HEK293 (cell line): ENCODE data around the gene PRMT7.

Experiments used
- CTCF ChIA-PET: fragments of 350-600 bp; formaldehyde crosslinking; extraction: SDS; loops from one replicate; lab custom pipeline; 2021; ENCODE audit warnings: antibody characterized with exemption; lab: Yijun Ruan, JAX
- POLR2A ChIA-PET: fragments of 300-600 bp; formaldehyde crosslinking; extraction: SDS; loops from one replicate; lab custom pipeline; 2020; ENCODE audit warnings: antibody characterized with exemption, inconsistent platforms; lab: Yijun Ruan, JAX
- H3K27ac ChIP-seq: fragments of 200-500 bp; sonication (Bioruptor generic); 2 replicates; pipeline ENCODE4 v1.5.1; 2014; ENCODE audit warnings: low read depth, low read length, control low read depth, inconsistent platforms; ENCODE audit errors: extremely low read depth
- H3K36me3 ChIP-seq, 2 experiments: fragments of 200-500 bp in 1 of 2; sonication (Bioruptor generic) in 1 of 2; 1 replicate in 1 of 2; 2 replicates in 1 of 2; pipeline ENCODE4 v1.5.1; 2014 to 2017; ENCODE audit warnings: inconsistent platforms in 2 of 2, low read length in 2 of 2; ENCODE audit not compliant: control insufficient read depth in 2 of 2, insufficient read depth in 1 of 2
- H3K4me1 ChIP-seq: fragments of 200-500 bp; sonication (Bioruptor generic); 2 replicates; pipeline ENCODE4 v1.5.1; 2014; ENCODE audit warnings: mild to moderate bottlenecking, low read length, inconsistent platforms; ENCODE audit not compliant: control insufficient read depth, insufficient read depth
- H3K4me3 ChIP-seq: 2 replicates; pipeline ENCODE4 v1.5.1; 2011; ENCODE audit warnings: low read depth, mild to moderate bottlenecking, control low read depth, low read length, moderate library complexity
- H3K9me3 ChIP-seq: fragments of 200-500 bp; sonication (Bioruptor generic); 2 replicates; pipeline ENCODE4 v1.5.1; 2014; ENCODE audit warnings: low read depth, low read length, inconsistent platforms; ENCODE audit not compliant: control insufficient read depth, insufficient read depth
- BCL6B ChIP-seq: fragments of 450-650 bp; formaldehyde crosslinking; IDR thresholded peaks from 2 replicates; pipeline ENCODE4 v1.5.1; 2017; ENCODE audit warnings: missing biosample characterization, missing genetic modification characterization
- ELK4 ChIP-seq: IDR thresholded peaks from 2 replicates; pipeline ENCODE4 v1.6.1; 2011; ENCODE audit warnings: mild to moderate bottlenecking, low read depth, low read length, borderline replicate concordance
- KLF7 ChIP-seq: fragments of 450-650 bp; formaldehyde crosslinking; IDR thresholded peaks from 2 replicates; pipeline ENCODE4 v1.5.1; 2016; ENCODE audit warnings: missing biosample characterization, missing genetic modification characterization, borderline replicate concordance
- PRDM4 ChIP-seq: fragments of 450-650 bp; formaldehyde crosslinking; IDR thresholded peaks from 2 replicates; pipeline ENCODE4 v1.5.1; 2017; ENCODE audit warnings: missing biosample characterization, missing genetic modification characterization
- TSHZ1 ChIP-seq: fragments of 450-650 bp; formaldehyde crosslinking; IDR thresholded peaks from 2 replicates; pipeline ENCODE4 v1.5.1; 2016; ENCODE audit warnings: missing biosample characterization, missing genetic modification characterization, borderline replicate concordance
- ZBTB6 ChIP-seq: fragments of 450-650 bp; formaldehyde crosslinking; IDR thresholded peaks from 2 replicates; pipeline ENCODE4 v1.5.1; 2017; ENCODE audit warnings: missing biosample characterization, missing genetic modification characterization
- ZEB2 ChIP-seq: fragments of 450-650 bp; formaldehyde crosslinking; IDR thresholded peaks from 2 replicates; pipeline ENCODE4 v1.5.1; 2016; ENCODE audit warnings: missing biosample characterization, missing genetic modification characterization
- ZNF114 ChIP-seq: fragments of 450-650 bp; formaldehyde crosslinking; IDR thresholded peaks from 2 replicates; pipeline ENCODE4 v1.5.0; 2017; ENCODE audit warnings: missing biosample characterization, missing genetic modification characterization
- ZNF18 ChIP-seq: fragments of 450-650 bp; formaldehyde crosslinking; IDR thresholded peaks from 2 replicates; pipeline ENCODE4 v1.5.1; 2016; ENCODE audit warnings: missing biosample characterization, missing genetic modification characterization
- ZNF433 ChIP-seq: fragments of 450-650 bp; formaldehyde crosslinking; IDR thresholded peaks from 2 replicates; pipeline ENCODE4 v1.5.1; 2016; ENCODE audit warnings: missing biosample characterization, missing genetic modification characterization, low read depth
- ZNF473 ChIP-seq: fragments of 450-650 bp; formaldehyde crosslinking; IDR thresholded peaks from 2 replicates; pipeline ENCODE4 v1.5.1; 2017; ENCODE audit warnings: missing biosample characterization, missing genetic modification characterization
- ZNF555 ChIP-seq: fragments of 450-650 bp; formaldehyde crosslinking; conservative IDR thresholded peaks from 2 replicates; pipeline ENCODE4 v1.5.1; 2017; ENCODE audit warnings: missing biosample characterization, mild to moderate bottlenecking, missing genetic modification characterization, inconsistent platforms
- ZNF624 ChIP-seq: fragments of 450-650 bp; formaldehyde crosslinking; IDR thresholded peaks from 2 replicates; pipeline ENCODE4 v1.5.1; 2017; ENCODE audit warnings: missing biosample characterization, missing genetic modification characterization
- ZNF830 ChIP-seq: fragments of 450-650 bp; IDR thresholded peaks from 2 replicates; pipeline ENCODE4 v1.5.0; 2018; ENCODE audit warnings: missing biosample characterization, missing genetic modification characterization, low read depth, mild to moderate bottlenecking, moderate library complexity
- ZSCAN4 ChIP-seq: fragments of 450-650 bp; formaldehyde crosslinking; IDR thresholded peaks from 2 replicates; pipeline ENCODE4 v1.5.1; 2017; ENCODE audit warnings: missing biosample characterization, missing genetic modification characterization

Gene PRMT7

GRCh38 chr16:68393333-68393732, 82.5 kb downstream of the PRMT7 start:
- H3K4me1 ChIP-seq = no peaks in the 10 kb centered on the region
- no peaks in the 10 kb centered on the region for H3K9me3 ChIP-seq
- CTCF ChIA-PET = interaction anchor here (0.7 to 1.3 kb wide), 2 partner anchors 12 to 15 kb away, joined by 3 to 4 read pairs; no protein-coding TSS in a partner anchor
- no peak overlapping the region for H3K27ac ChIP-seq
- H3K4me3 ChIP-seq = no peak overlapping the region
- no peaks in the 10 kb centered on the region for H3K36me3 ChIP-seq
- TF ChIP-seq ZSCAN4 (tag by site-specific recombination) (no peak), PRDM4 (tag by site-specific recombination) (no peak), ZNF473 (tag by site-specific recombination) (no peak), BCL6B (tag by site-specific recombination) (no peak), ZEB2 (tag by site-specific recombination) (no peak), ZNF624 (no peak), ZNF114 (tag by site-specific recombination) (no peak)
- POLR2A ChIA-PET = no interaction called here

- CTCF ChIA-PET = interaction anchor here (0.6 to 3.2 kb wide), 10 partner anchors 9 to 852 kb away, joined by 3 to 9 read pairs (median 3); no protein-coding TSS in a partner anchor
- Histone ChIP-seq H3K4me1 (no peaks in the 10 kb centered on the region), H3K36me3 (no peaks in the 10 kb centered on the region), H3K27ac (no peak overlapping the region), H3K9me3 (no peaks in the 10 kb centered on the region), H3K4me3 (no peak overlapping the region)
- POLR2A ChIA-PET = no interaction called here
- no peak for TF ChIP-seq ZNF555 (tag by site-specific recombination)
- TF ChIP-seq, all 188 proteins: peak for 0
These were observed 84.5 kb downstream of the PRMT7 start for GRCh38 chr16:68395167-68395786.

- CTCF ChIA-PET = interaction anchor here (0.6 to 3.2 kb wide), 13 partner anchors 9 to 230 kb away, joined by 3 to 9 read pairs (median 3); no protein-coding TSS in a partner anchor
- Histone ChIP-seq H3K9me3 (no peaks in the 10 kb centered on the region), H3K4me1 (no peaks in the 10 kb centered on the region), H3K36me3 (no peaks in the 10 kb centered on the region), H3K4me3 (no peak overlapping the region), H3K27ac (no peak overlapping the region)
- POLR2A ChIA-PET = no interaction called here
- TF ChIP-seq ZNF18 (tag by site-specific recombination) (no peak), TSHZ1 (tag by site-specific recombination) (no peak), BCL6B (tag by site-specific recombination) (no peak), ELK4 (no peak), KLF7 (tag by site-specific recombination) (no peak), ZNF433 (tag by site-specific recombination) (no peak), ZBTB6 (no peak), ZNF830 (no peak)
These were observed 85.0 kb downstream of the PRMT7 start for GRCh38 chr16:68395815-68396214.
